NCI-H345 treated with DMSO at 0.1 percent for 48 hours (cell line): ENCODE results near the gene EIF3A.
"Not testable (repeated sequence)": the region's sequence is repeated elsewhere in the genome, so short reads cannot be mapped to it uniquely, and the experiment has no call there.

Source experiments
- DNase-seq: peaks from one replicate; lab custom pipeline; 2025; ENCODE audit not compliant: unreplicated experiment; lab: John Stamatoyannopoulos, UW

The EIF3A gene

GRCh38 chr10:119080521-119081259 lies at the start of gene EIF3A:
Gene EIF3A (minus strand): TSS chr10:119080817. CDS start chr10:119080676, 141 bp downstream.
- DNase-seq = peak; percentile 69

GRCh38 chr10:119129721-119130120 lies 49.1 kb upstream of the EIF3A start:
- DNase-seq = no peak

GRCh38 chr10:119125942-119126341 lies 45.3 kb upstream of the EIF3A start:
- DNase-seq = no peak

GRCh38 chr10:119120875-119121274 lies 40.3 kb upstream of the EIF3A start:
- no peak for DNase-seq

- no peak for DNase-seq
Observed at GRCh38 chr10:119120413-119120867, 39.8 kb upstream of the EIF3A start.

DNA sequence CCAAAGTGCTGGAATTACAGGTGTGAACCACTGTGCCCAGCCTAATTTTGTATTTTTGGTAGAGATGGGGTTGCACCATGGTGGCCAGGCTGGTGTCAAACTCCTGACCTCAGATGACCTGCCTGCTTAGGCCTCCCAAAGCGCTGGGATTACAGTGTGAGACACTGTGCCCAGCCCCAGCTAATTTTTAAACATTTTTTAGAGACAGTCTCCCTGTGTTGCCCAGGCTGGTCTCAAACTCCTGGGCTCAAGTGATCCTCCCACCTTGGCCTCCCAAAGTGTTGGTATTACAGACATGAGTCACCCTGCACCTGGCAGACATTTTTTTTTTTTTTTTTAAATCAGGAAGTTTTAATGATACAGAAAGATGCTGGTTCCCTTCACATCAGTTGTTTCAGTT lies 38.8 kb upstream of the EIF3A start:
- DNase-seq = no peak

- DNase-seq = no peak
Observed at GRCh38 chr10:119118231-119118630, 37.6 kb upstream of the EIF3A start.

DNA sequence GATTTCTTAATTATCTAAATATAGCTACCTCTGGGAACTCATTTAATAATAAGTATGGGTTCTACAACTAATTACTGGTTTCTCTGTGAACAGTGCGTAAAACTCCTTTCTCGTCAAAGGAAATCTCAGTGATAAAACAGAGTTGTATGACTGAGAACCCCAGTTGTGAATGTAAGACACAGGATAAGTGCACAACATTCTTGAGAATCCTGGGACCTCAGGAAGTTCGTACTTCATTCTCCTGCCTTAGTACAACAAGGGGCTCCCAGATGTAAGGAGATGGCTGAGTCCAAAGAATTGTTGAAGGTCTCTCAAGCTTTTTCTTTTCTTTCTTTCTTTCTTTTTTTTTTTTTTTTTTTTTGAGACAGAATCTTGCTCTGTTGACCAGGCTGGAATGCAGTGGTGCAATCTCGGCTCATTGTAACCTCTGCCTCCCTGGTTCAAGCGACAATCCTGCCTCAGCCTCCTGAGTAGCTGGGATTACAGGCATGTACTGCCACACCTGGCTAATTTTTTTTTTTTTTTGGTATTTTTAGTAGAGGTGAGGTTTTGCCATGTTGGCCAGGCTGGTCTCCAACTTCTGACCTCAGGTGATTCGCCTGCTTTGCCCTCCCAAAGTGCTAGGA lies 35.8 kb upstream of the EIF3A start:
- DNase-seq = no peak

- no peak for DNase-seq
Observed at GRCh38 chr10:119115926-119116325, 35.3 kb upstream of the EIF3A start.

- DNase-seq = no peak
Observed at GRCh38 chr10:119113751-119114732, 33.4 kb upstream of the EIF3A start.

DNA sequence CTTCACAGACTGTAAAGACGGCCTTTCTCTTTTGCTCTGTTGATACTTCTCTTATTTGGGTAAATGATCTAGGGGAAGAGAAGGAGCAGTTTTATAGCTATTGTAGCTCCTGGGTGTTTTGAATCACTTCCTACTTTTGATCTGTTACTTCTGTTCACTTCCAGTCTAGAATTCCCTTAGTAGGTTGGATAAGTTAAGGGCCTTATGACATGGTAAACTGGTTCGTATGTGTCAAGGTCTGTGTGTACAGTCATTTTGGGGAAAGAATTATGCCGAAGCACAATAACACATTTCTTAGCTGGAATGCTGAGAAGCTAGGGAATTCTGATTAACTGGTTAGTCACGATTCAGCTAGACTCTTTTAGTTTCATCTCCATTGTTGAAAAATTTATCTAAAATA lies 31.4 kb upstream of the EIF3A start:
- DNase-seq = no peak

GRCh38 chr10:119107771-119108170 lies 27.2 kb upstream of the EIF3A start:
- not testable (repeated sequence) for DNase-seq

- DNase-seq = not testable (repeated sequence)
Observed at GRCh38 chr10:119107106-119107505, 26.5 kb upstream of the EIF3A start.

DNA sequence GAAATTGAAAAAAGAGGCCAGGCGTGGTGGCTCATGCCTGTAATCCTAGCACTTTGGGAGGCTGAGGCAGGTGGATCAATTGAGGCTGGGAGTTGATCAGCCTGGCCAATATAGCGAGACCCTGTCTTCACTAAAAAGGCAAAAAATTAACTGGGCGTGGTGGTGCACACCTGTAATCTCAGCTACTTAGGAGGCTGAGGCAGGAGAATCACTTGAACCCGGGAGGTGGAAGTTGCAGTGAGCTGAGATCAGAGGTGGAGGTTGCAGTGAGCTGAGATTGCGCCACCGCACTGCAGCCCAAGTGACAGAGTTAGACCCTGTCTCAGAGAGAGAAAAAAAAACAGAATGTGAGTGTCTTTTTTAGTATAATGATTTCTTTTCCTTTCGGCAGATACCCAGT lies 25.3 kb upstream of the EIF3A start:
- not testable (repeated sequence) for DNase-seq

- DNase-seq = no peak
Observed at GRCh38 chr10:119105155-119105554, 24.5 kb upstream of the EIF3A start.

DNA sequence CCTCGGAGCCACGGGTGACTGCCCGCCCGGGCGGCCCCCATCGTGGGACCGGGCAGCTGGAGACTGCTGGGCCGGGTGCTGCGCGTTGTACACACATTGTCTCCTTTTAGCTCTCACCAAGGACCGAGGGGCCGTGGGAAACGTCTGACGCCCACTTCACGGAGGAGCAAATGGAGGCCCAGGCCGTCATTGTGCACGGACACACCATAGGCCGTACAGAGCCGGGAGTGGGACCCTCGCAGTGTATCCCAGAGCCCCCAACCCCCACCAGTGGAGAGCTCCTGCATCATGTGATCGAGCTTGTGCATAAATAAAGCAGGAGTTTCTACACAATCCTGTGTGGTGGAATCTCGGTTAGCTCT lies 24.0 kb upstream of the EIF3A start:
- DNase-seq = no peak

GRCh38 chr10:119103903-119104653 lies 23.5 kb upstream of the EIF3A start, which contains the start of gene DENND10:
Gene DENND10 (plus strand): TSS chr10:119104113. CDS start chr10:119104143, 30 bp downstream.
- no peak for DNase-seq

- no peak for DNase-seq
Observed at GRCh38 chr10:119103241-119103902, 22.8 kb upstream of the EIF3A start.

DNA sequence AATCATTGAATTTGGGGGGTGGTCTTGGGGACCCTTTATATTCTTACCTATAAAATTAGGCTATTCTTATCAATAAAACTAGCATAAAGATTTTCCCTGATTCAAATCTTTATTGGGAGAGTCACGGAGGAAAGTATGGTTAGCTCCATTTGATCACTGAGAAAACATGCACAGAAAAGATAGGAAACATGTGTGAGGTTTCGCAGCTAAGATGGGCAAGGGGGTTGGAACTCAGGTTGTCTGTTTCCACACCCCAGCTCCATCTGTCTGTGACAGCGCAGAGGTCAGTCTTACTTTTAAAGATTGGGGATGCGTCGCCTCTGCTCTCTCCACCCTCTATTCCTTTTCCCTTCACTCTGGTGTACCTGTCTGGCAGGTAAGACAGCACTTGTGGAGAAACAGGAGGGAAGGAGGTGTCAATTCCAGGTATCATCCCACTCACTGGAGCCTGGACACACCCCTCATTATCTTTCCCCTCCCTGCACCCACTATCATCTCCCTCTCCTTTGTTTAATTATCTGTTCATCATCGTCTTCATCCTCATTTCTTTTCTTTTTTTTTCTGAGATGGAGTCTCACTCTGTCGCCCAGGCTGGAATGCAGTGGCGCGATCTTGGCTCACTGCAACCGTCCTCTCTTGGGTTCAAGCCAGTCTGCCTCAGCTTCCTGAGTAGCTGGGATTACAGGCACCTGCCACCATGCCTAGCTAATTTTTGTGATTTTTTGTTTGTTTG lies 20.9 kb upstream of the EIF3A start:
- no peak for DNase-seq
